ENCODE data around the gene TNS3.

Gene TNS3

DNA sequence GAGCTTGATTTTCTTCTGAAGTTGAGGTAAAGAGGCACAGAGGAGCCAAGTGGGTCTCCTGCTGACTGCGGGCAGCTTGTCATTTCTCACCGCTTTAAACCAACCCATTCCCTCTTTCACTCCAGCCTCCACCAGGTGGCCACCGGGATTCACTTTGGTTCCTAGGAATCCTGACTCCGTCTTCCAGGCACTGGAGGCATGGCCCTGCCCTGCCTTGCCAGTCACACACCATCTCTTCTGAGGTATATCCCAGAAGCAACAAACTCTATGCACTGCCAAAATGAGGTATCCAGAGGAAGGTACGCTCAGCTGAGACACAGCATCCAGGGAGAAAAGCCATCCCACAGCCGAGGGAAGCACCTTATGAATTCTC is 280.8 kb downstream of the TNS3 start:
- TF ChIP-seq, protein P1, sequence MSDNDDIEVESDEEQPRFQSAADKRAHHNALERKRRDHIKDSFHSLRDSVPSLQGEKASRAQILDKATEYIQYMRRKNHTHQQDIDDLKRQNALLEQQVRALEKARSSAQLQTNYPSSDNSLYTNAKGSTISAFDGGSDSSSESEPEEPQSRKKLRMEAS (IDR thresholded peaks at IDR 0.05; ENCODE audit: low read depth, low read length): no peak
- TF ChIP-seq POLR2A (IDR thresholded peaks at IDR 0.05; ENCODE audit: extremely low read depth, insufficient read length) (no peak), MYC (IDR thresholded peaks at IDR 0.05; ENCODE audit: low read depth, low read length) (no peak)
- TF ChIP-seq, protein P2, sequence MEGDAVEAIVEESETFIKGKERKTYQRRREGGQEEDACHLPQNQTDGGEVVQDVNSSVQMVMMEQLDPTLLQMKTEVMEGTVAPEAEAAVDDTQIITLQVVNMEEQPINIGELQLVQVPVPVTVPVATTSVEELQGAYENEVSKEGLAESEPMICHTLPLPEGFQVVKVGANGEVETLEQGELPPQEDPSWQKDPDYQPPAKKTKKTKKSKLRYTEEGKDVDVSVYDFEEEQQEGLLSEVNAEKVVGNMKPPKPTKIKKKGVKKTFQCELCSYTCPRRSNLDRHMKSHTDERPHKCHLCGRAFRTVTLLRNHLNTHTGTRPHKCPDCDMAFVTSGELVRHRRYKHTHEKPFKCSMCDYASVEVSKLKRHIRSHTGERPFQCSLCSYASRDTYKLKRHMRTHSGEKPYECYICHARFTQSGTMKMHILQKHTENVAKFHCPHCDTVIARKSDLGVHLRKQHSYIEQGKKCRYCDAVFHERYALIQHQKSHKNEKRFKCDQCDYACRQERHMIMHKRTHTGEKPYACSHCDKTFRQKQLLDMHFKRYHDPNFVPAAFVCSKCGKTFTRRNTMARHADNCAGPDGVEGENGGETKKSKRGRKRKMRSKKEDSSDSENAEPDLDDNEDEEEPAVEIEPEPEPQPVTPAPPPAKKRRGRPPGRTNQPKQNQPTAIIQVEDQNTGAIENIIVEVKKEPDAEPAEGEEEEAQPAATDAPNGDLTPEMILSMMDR (IDR thresholded peaks at IDR 0.05; ENCODE audit: low read depth, low read length): no peak
- DNase-seq (ENCODE audit: low read depth): no peak
- no peak overlapping the region for H3K4me3 ChIP-seq (ENCODE audit: low read depth, low read length)

DNA sequence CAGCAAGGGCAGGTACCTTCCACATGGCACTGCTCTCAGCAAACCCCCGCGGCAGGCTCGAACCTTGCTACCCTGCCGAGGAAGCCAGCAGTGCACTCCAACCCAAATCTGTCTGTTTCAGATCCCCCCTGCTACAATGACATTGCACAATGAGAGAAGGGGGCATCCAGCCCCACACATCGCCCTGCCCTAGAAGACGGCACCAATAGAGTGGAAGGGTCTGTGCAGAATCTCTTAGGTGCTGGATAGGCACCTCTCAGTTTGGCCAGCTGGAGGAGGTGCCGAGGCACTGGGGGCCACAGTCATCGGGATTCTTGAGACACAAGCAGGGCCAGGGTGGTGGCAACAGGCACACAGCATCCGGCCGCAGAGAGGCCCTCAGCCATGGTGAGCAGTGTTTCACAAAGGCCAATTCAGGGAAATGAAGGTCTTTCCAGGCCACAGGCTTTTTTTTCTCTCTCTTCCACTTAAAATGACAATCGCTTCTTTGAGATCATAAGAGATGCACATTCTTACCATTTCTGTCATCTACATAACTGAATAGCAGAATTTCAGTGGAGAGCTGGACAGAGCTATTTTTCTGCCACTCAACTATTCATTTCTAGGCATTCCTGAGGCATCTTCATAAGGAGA is 281.3 kb downstream of the TNS3 start:
- no peak overlapping the region for H3K4me3 ChIP-seq (ENCODE audit: low read depth, low read length)
- TF ChIP-seq MYC (IDR thresholded peaks at IDR 0.05; ENCODE audit: low read depth, low read length): no peak
- TF ChIP-seq, protein P2 (IDR thresholded peaks at IDR 0.05; ENCODE audit: low read depth, low read length): no peak
- no peak for TF ChIP-seq POLR2A (IDR thresholded peaks at IDR 0.05; ENCODE audit: extremely low read depth, insufficient read length)
- TF ChIP-seq, protein P1 (IDR thresholded peaks at IDR 0.05; ENCODE audit: low read depth, low read length): no peak
- no peak for DNase-seq (ENCODE audit: low read depth)

DNA sequence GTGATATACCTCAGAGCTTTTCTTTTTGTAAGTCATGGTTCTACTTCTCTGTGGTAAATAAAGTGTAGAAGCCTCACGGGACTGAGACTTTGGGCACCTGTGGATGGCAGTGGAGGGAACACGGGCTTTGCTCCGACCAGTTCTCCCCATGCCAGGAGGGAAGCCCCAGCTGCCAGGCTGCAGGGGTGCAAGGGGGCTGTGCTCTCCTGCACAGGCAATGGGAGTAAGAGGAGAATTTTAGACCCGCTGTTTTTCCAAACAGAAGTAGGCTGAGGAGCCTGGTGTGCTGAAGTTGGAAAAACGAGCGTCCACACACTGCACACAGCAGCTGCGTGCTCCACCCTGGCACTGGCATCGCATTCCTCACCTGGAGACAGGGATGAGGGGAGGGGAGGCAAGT is 282.4 kb downstream of the TNS3 start:
- TF ChIP-seq, protein P1 (IDR thresholded peaks at IDR 0.05; ENCODE audit: low read depth, low read length): no peak
- TF ChIP-seq, protein P2 (IDR thresholded peaks at IDR 0.05; ENCODE audit: low read depth, low read length): no peak
- TF ChIP-seq POLR2A (IDR thresholded peaks at IDR 0.05; ENCODE audit: extremely low read depth, insufficient read length) (no peak), MYC (IDR thresholded peaks at IDR 0.05; ENCODE audit: low read depth, low read length) (no peak)
- DNase-seq (ENCODE audit: low read depth): no peak
- H3K4me3 ChIP-seq (ENCODE audit: low read depth, low read length): no peak overlapping the region

DNA sequence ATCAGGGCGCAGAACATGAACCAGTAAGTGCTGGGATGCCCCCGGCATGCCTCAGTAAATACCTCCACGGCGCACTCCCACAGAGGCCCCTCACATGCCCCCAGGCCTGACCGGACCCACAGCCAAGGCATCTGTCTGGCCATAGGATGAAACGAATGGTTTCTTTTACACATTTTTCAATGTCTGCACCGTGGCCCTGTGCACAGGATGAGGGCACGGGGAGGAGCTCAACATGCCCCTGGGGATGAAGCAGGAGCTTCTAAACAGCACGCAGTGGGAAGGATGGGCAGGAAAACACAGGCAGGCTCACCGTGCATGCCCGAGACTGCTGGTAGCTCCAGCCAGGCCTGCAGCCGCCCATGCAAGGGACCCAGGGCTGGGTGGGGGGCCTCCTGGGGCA is 283.3 kb downstream of the TNS3 start:
- TF ChIP-seq, protein P2 (IDR thresholded peaks at IDR 0.05; ENCODE audit: low read depth, low read length): no peak
- TF ChIP-seq MYC (IDR thresholded peaks at IDR 0.05; ENCODE audit: low read depth, low read length) (no peak), POLR2A (IDR thresholded peaks at IDR 0.05; ENCODE audit: extremely low read depth, insufficient read length) (no peak)
- TF ChIP-seq, protein P1 (IDR thresholded peaks at IDR 0.05; ENCODE audit: low read depth, low read length): no peak

DNA sequence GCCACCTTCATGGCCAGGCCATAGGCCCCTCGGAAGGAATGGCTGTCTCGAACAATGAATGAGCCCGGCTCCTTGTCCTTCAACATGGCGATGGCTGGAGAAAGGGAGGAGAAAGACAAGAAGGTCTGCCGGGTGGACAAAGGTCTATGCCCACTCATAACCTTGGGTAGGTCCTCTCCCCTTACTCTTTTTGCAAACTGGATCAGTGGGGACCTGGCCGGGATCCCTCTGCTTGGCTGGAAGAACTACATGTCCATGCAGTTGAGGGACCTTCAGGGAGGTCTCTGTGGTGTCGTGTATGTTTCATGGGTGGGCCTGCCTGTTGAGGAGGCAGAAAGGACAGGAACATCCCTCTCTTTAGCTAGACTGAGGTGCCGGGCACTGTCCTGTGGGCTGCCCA is 284.8 kb downstream of the TNS3 start:
- DNase-seq (ENCODE audit: low read depth): no peak
- no peak overlapping the region for H3K4me3 ChIP-seq (ENCODE audit: low read depth, low read length)
- TF ChIP-seq MYC (IDR thresholded peaks at IDR 0.05; ENCODE audit: low read depth, low read length): no peak
- TF ChIP-seq, protein P1 (IDR thresholded peaks at IDR 0.05; ENCODE audit: low read depth, low read length): no peak
- TF ChIP-seq, protein P2 (IDR thresholded peaks at IDR 0.05; ENCODE audit: low read depth, low read length): no peak
- no peak for TF ChIP-seq POLR2A (IDR thresholded peaks at IDR 0.05; ENCODE audit: extremely low read depth, insufficient read length)

More for the DNA sequence above, 283.3 kb downstream of the TNS3 start:
- no peak for DNase-seq (ENCODE audit: low read depth)
- no peak overlapping the region for H3K4me3 ChIP-seq (ENCODE audit: low read depth, low read length)
